SKM-1 treated with dmso at 0.1 percent for 144 hours (cell line): Measurements from ENCODE around the gene DQX1.
"Not testable (repeated sequence)": the region's sequence is repeated elsewhere in the genome, so short reads cannot be mapped to it uniquely, and the experiment has no call there.

ENCODE experiments used
- DNase-seq: peaks from one replicate; lab custom pipeline; 2025; ENCODE audit not compliant: unreplicated experiment; lab: John Stamatoyannopoulos, UW

DQX1 gene

DNA sequence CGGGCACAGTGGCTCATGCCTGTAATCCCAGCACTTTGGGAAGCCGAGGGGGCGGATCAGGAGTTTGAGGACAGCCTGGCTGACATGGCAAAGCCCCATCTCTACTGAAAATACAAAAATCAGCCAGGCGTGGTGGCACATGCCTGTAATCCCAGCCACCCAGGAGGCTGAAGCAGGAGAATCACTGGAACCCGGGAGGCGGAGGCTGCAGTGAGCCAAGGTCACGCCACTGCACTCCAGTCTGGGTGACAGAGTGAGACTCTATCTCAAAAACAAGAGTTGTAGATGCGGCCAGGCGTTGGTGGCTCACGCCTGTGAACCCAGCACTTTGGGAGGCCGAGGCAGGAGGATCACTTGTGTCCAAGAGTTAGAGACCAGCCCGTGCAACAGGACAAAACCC lies 55.3 kb downstream of the DQX1 start:
- not testable (repeated sequence) for DNase-seq
